ENCODE results near the gene PLG. TPM values are rescaled to one million over a fixed set of nuclear protein-coding genes. Genes with fewer than 3 reads are reported as not detected.
"Not testable (repeated sequence)": the region's sequence is repeated elsewhere in the genome, so short reads cannot be mapped to it uniquely, and the experiment has no call there.

The PLG gene
- 1 to 10 TPM in 1 of 4 donors, not detected in 3; 5.1 TPM for total RNA-seq

DNA sequence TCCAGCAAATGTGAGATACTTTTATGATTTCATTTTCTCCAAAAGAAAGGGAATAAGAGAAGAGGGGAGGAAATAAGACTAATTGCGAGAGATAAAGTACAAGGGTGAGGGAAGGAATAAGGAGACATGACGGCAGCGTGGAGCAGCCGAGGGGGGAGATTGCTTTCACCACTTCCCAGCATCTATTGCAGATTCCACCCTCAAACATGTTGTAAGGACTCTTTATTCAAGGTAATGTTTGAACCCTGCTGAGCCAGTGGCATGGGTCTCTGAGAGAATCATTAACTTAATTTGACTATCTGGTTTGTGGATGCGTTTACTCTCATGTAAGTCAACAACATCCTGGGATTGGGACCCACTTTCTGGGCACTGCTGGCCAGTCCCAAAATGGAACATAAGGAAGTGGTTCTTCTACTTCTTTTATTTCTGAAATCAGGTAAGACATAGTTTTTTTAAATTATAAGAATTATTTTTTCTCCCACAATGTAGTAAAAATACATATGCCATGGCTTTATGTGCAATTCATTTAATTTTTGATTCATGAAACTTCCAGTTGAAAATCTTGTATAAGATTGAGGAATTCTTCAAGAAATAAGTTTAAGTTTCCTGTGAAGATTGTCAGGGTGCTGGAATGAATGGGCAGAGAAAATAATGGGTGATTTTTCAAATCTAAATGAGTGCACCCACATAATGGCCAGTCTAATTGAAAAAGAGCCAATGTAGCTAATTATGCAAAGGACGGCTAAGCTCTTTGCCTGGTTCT is at the start of gene PLG:
PLG (plus strand) TSS at position 327 of the 763 bp plus-strand sequence; CDS start at position 388, 61 bp downstream.
- DNase-seq (ENCODE audit: low spot score in 2 of 2); H3K27me3 ChIP-seq; H3K9me3 ChIP-seq; H3K4me3 ChIP-seq; H3K36me3 ChIP-seq; H3K27ac ChIP-seq; H3K4me1 ChIP-seq: not testable (repeated sequence)
- 89% methylated on average over 6 of the region's 6 CpGs for WGBS

DNA sequence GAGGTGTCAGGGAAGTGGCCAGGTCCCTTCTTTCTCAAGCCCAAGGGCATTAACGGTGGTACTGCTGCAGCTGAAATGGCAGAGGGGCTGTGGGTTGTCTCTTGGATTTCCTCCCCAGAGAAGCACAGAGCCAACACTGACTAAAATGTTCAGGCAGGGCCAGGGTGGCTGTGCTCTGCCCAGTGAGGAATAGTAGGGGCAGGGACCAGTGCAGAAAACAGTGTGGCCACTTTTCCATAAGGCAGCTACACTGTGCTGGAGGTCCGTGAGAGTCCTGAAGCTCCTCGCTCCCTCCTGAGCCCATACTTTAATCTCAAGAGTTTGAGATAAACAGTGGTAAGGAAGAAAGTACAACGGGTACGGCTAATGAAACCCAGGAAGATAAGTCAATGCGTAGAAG is 42.5 kb upstream of the PLG start:
- Histone ChIP-seq H3K9me3 (no peaks in the 10 kb centered on the region), H3K36me3 (no peaks in the 10 kb centered on the region), H3K4me3 (no peak overlapping the region), H3K27ac (no peak overlapping the region), H3K27me3 (no peaks in the 10 kb centered on the region), H3K4me1 (no peaks in the 10 kb centered on the region)
- 87% methylated on average over 6 of the region's 6 CpGs for WGBS
- TF ChIP-seq, protein P1, sequence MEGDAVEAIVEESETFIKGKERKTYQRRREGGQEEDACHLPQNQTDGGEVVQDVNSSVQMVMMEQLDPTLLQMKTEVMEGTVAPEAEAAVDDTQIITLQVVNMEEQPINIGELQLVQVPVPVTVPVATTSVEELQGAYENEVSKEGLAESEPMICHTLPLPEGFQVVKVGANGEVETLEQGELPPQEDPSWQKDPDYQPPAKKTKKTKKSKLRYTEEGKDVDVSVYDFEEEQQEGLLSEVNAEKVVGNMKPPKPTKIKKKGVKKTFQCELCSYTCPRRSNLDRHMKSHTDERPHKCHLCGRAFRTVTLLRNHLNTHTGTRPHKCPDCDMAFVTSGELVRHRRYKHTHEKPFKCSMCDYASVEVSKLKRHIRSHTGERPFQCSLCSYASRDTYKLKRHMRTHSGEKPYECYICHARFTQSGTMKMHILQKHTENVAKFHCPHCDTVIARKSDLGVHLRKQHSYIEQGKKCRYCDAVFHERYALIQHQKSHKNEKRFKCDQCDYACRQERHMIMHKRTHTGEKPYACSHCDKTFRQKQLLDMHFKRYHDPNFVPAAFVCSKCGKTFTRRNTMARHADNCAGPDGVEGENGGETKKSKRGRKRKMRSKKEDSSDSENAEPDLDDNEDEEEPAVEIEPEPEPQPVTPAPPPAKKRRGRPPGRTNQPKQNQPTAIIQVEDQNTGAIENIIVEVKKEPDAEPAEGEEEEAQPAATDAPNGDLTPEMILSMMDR (IDR thresholded peaks at IDR 0.05) = no peak
- TF ChIP-seq EP300 (IDR thresholded peaks at IDR 0.05) (no peak), POLR2AphosphoS5 (IDR thresholded peaks at IDR 0.05) (no peak), POLR2A (IDR thresholded peaks at IDR 0.05) (no peak)
- no peak for DNase-seq (ENCODE audit: low spot score in 2 of 2)

DNA sequence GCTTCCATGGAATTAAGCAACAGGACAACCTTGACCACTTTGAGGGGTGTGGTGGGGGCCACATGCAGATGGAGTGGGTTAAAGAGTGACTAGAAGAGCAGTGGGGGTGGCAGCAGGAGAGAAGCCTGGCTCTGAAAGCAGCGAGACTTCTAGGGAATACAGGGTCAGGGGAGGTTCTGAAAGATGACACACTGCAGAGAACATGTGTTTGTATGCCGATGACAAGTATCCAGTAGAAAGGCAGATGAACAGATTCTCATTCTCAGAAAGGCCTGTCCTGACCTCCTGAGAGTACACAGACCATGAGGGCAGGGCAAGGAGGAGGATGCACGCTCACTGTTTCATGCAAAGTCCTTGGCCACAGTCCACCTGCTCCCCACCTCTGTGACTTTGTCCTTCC is 40.8 kb upstream of the PLG start:
- TF ChIP-seq POLR2A (IDR thresholded peaks at IDR 0.05) (no peak), POLR2AphosphoS5 (IDR thresholded peaks at IDR 0.05) (no peak), EP300 (IDR thresholded peaks at IDR 0.05) (no peak)
- TF ChIP-seq, protein P1 (IDR thresholded peaks at IDR 0.05) = no peak
- 78% methylated on average over 3 of the region's 3 CpGs for WGBS
- no peak overlapping the region for H3K4me3 ChIP-seq

DNA sequence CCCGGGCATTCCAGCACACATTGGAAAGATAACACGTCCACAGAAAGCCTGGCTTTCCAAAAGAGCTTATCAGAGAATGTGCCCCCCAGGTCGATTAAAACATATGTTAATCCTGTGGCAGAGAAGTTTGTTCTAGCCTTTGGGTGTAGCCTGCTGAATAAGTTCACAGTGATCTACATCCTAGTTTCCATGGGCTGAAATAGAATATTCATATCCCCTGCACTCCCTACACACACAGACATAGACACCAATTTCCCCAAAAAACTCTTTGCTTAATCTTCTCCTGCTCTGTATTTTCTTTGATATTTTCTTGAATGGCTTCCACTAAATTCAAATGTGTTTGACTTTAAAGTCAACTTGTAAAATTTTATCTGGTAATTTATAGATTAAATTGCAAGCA is 39.6 kb upstream of the PLG start:
- H3K27ac ChIP-seq = no peak overlapping the region
- TF ChIP-seq EP300 (IDR thresholded peaks at IDR 0.05) (no peak), POLR2A (IDR thresholded peaks at IDR 0.05) (no peak), POLR2AphosphoS5 (IDR thresholded peaks at IDR 0.05) (no peak)
- TF ChIP-seq, protein P1 (IDR thresholded peaks at IDR 0.05) = no peak
- DNase-seq (ENCODE audit: low spot score in 2 of 2) = no peak
- 21% methylated on average over 3 of the region's 3 CpGs for WGBS
- H3K4me1 ChIP-seq = no peaks in the 10 kb centered on the region
- no peaks in the 10 kb centered on the region for H3K9me3 ChIP-seq
- no peak overlapping the region for H3K4me3 ChIP-seq
- no peaks in the 10 kb centered on the region for H3K36me3 ChIP-seq
- no peaks in the 10 kb centered on the region for H3K27me3 ChIP-seq

More for the DNA sequence above, 40.8 kb upstream of the PLG start:
- no peaks in the 10 kb centered on the region for H3K27me3 ChIP-seq
- no peak for DNase-seq (ENCODE audit: low spot score in 2 of 2)
- no peaks in the 10 kb centered on the region for H3K4me1 ChIP-seq
- H3K27ac ChIP-seq = no peak overlapping the region
- no peaks in the 10 kb centered on the region for H3K36me3 ChIP-seq
- no peaks in the 10 kb centered on the region for H3K9me3 ChIP-seq

DNA sequence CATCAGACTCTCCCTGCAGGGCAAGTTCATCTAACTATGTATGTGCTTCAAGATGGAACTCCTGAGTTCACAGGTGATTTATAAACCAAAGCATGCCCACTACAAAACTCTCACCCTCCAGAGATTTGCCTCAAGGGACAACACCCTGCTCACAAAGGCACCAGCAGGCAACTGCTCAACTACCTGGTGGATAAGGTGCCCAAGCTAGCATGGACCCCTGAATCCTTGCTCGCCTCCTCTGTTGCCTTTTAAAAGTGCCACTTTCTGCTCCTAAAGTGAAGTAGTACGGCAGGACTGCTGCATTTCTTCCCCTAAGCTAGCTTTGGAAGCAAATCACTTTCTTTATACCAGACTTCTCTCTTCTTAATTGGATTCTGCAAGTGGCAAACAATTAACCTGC is 39.2 kb upstream of the PLG start:
- Histone ChIP-seq H3K27ac (no peak overlapping the region), H3K9me3 (no peaks in the 10 kb centered on the region), H3K4me3 (no peak overlapping the region), H3K4me1 (no peaks in the 10 kb centered on the region), H3K27me3 (no peaks in the 10 kb centered on the region), H3K36me3 (no peaks in the 10 kb centered on the region)
- no peak for DNase-seq (ENCODE audit: low spot score in 2 of 2)
- TF ChIP-seq, protein P1 (IDR thresholded peaks at IDR 0.05) = no peak
- TF ChIP-seq POLR2A (IDR thresholded peaks at IDR 0.05) (no peak), EP300 (IDR thresholded peaks at IDR 0.05) (no peak), POLR2AphosphoS5 (IDR thresholded peaks at IDR 0.05) (no peak)
- WGBS = 42% methylated on average over 2 of the region's 2 CpGs

DNA sequence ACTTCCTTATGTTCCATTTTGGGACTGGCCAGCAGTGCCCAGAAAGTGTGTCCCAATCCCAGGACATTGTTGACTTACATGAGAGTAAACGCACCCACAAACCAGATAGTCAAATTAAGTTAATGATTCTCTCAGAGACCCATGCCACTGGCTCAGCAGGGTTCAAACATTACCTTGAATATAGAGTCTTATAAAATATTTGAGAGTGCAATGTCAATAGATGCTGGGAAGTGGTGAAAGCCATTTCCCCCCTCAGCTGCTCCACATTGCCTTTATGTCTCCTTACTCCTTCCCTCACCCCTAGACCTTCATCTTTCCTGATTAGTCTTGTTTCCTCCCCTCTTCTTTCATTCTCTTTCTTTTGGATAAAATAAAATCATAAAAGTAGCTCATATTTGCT is 37.8 kb upstream of the PLG start, which contains the start of gene LPA:
LPA (minus strand) TSS at position 78 of the 400 bp plus-strand sequence; CDS start at position 17, 61 bp downstream.
- H3K4me1 ChIP-seq; H3K4me3 ChIP-seq; H3K36me3 ChIP-seq; DNase-seq (ENCODE audit: low spot score in 2 of 2); H3K27me3 ChIP-seq; H3K27ac ChIP-seq; H3K9me3 ChIP-seq: not testable (repeated sequence)
- WGBS = 67% methylated on average over 1 of the region's 1 CpG
